Common myeloid progenitor, CD34-positive (primary cell): Measurements from ENCODE around the gene TRPC3.

Experiments used
- CTCF ChIA-PET: fragments of 350-600 bp; sonication (Branson Sonifier 250); formaldehyde crosslinking; loops from one replicate; lab custom pipeline; 2021; ENCODE audit warnings: antibody characterized with exemption; lab: Charles Lee
- POLR2A ChIA-PET: fragments of 350-600 bp; sonication (Branson Sonifier 250); formaldehyde crosslinking; loops from one replicate; lab custom pipeline; 2021; ENCODE audit warnings: antibody characterized with exemption; lab: Charles Lee
- DNase-seq, 3 donors: peaks; one replicate each; pipeline versions ENCODE4 v3.0.0 to v3.0.0-alpha.2; 2013
- H3K27ac ChIP-seq, 2 experiments: 1 replicate in 1 of 2; 2 replicates in 1 of 2; pipeline ENCODE4 v1.7.0; 2013; ENCODE audit warnings: inconsistent platforms in 2 of 2, low read length in 2 of 2, mild to moderate bottlenecking in 2 of 2, low read depth in 1 of 2, moderate library complexity in 1 of 2; ENCODE audit not compliant: severe bottlenecking in 2 of 2, insufficient read depth in 1 of 2, poor library complexity in 1 of 2
- H3K27me3 ChIP-seq, 5 experiments: replicated peaks in 2 of 5; 1 replicate in 3 of 5; 2 replicates in 2 of 5; pipeline versions ENCODE4 v1.6.1 to v1.7.0; 2013; ENCODE audit warnings: low read length in 4 of 5, mild to moderate bottlenecking in 2 of 5, moderate library complexity in 2 of 5, inconsistent platforms in 1 of 5; ENCODE audit not compliant: insufficient read depth in 5 of 5, control insufficient read depth in 4 of 5
- H3K36me3 ChIP-seq, 4 experiments: 1 replicate in 2 of 4; 2 replicates in 2 of 4; pipeline versions ENCODE4 v1.6.1 to v1.7.0; 2013; ENCODE audit warnings: low read length in 3 of 4, control low read depth in 1 of 4, mild to moderate bottlenecking in 1 of 4; ENCODE audit not compliant: control insufficient read depth in 4 of 4, insufficient read depth in 4 of 4
- H3K4me1 ChIP-seq, 4 experiments: 1 replicate in 3 of 4; 2 replicates in 1 of 4; pipeline versions ENCODE4 v1.6.1 to v1.7.1; 2013; ENCODE audit warnings: low read length in 3 of 4, mild to moderate bottlenecking in 3 of 4, control low read depth in 1 of 4, inconsistent platforms in 1 of 4, moderate library complexity in 1 of 4; ENCODE audit not compliant: control insufficient read depth in 4 of 4, insufficient read depth in 4 of 4; ENCODE audit errors: control extremely low read depth in 1 of 4
- H3K4me3 ChIP-seq, 7 experiments: 1 replicate in 4 of 7; 2 replicates in 3 of 7; pipeline versions ENCODE4 v1.5.1 to v1.7.0; 2013; ENCODE audit warnings: mild to moderate bottlenecking in 7 of 7, low read length in 6 of 7, moderate library complexity in 6 of 7, inconsistent platforms in 2 of 7, low read depth in 2 of 7, control low read depth in 1 of 7; ENCODE audit not compliant: insufficient read depth in 4 of 7, control insufficient read depth in 1 of 7; ENCODE audit errors: extremely low read depth in 1 of 7
- H3K9me3 ChIP-seq, 5 experiments: 1 replicate in 4 of 5; 2 replicates in 1 of 5; pipeline versions ENCODE4 v1.6.1 to v1.7.1; 2013; ENCODE audit warnings: low read length in 4 of 5, mild to moderate bottlenecking in 2 of 5, inconsistent platforms in 1 of 5, low read depth in 1 of 5, moderate library complexity in 1 of 5; ENCODE audit not compliant: control insufficient read depth in 4 of 5, insufficient read depth in 2 of 5; ENCODE audit errors: control extremely low read depth in 1 of 5
- WGBS: methylation state at CpG from one replicate; pipeline ENCODE4 v1.1.5; 2013; ENCODE audit not compliant: insufficient coverage; 5-methylcytosine and 5-hydroxymethylcytosine counted together

The TRPC3 gene

DNA sequence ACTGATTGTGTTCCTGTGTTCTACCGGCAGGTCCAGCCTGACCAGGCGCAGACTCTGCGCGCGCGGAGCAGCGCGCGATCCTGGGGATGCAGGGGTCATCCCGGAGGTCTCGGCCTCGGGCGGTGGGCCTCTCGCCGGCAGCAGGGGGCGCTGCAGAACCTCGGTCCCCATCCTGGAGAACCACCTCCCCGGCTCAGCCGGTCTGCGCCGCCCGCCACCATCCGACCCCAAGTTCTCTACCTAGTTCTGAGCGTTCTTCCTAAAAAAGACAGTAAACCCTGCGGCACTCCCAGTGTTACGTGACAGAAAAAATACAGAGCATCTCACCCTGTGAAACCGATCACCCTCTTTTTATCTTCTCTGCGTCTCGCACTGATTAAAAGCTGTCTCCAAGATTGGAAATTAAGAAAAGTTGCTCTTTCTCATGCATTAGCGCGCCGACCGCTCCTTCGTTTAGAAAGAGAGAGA is 1.6 kb downstream of the TRPC3 start:
- 0% methylated on average over 20 of the region's 34 CpGs for WGBS
- no peaks in the 10 kb centered on the region for H3K9me3 ChIP-seq
- H3K4me3 ChIP-seq, result peak overlapping the region in 6 of 7 experiments; percentile 48 to 79 (median 61)
- H3K27me3 ChIP-seq, result peaks cover 27 to 95% (median 41%) of the 10 kb centered on the region in 5 experiments
- H3K36me3 ChIP-seq, result no peaks in the 10 kb centered on the region
- CTCF ChIA-PET, result interaction anchor here (0.9 to 2.1 kb wide), 5 partner anchors 9 to 628 kb away, joined by 3 to 8 read pairs (median 4); no protein-coding TSS in a partner anchor
- H3K4me1 ChIP-seq, result peaks cover 0 to 23% (median 17%) of the 10 kb centered on the region in 4 experiments
- DNase-seq, result peak; percentile 65 to 76 (median 76)
- POLR2A ChIA-PET, result no interaction called here
- H3K27ac ChIP-seq, result no peak overlapping the region

DNA sequence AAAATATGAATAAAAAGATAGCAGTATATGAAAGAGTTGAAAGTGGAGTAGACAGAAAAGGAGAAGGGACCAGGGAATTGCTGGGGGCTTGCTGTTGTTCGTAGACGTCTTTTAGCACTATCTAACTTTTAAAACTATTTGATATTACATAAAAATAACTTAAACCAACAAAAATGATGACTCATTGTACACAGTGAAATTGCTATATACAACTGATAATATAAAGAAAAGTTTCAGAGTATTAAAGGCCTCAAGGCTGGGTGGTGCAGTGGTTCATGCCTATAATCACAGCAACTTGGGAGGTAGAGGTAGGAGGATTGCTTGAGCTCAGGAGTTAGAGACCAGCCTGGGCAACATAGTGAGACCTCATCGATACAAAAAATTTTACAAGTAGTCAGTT is 5.2 kb downstream of the TRPC3 start:
- H3K9me3 ChIP-seq, result no peaks in the 10 kb centered on the region
- no peaks in the 10 kb centered on the region for H3K36me3 ChIP-seq
- H3K4me1 ChIP-seq, result peaks cover 0 to 18% (median 16%) of the 10 kb centered on the region in 4 experiments
- H3K27me3 ChIP-seq, result peaks cover 24 to 86% (median 33%) of the 10 kb centered on the region in 5 experiments
- ChIA-PET CTCF (no interaction called here), POLR2A (no interaction called here)
- H3K27ac ChIP-seq, result no peak overlapping the region
- no peak for DNase-seq
- WGBS, result no CpG with 5 or more reads among the region's 3 CpGs
- no peak overlapping the region for H3K4me3 ChIP-seq

DNA sequence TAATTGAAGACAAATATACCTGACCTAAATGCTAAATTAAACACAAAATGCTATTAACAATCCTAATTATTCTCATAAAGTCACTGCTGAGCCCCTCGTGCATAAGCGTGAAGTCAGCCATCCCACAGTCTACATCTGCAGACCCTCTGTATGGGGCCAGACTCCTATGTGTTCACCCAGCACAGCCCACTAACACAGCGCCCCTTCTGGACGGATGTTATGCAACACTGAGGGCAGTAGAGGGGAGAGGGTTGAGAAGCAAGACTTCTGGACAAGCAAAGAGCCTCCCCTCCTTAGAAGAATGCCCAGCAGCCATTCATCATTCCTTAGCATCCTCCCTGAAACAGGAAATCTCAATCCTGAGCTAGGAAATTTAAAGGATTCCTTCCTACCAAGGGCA is 7.9 kb downstream of the TRPC3 start:
- H3K27me3 ChIP-seq, result peaks cover 24 to 84% (median 29%) of the 10 kb centered on the region in 5 experiments
- 90% methylated on average over 2 of the region's 4 CpGs for WGBS
- H3K4me3 ChIP-seq, result no peak overlapping the region
- ChIA-PET POLR2A (no interaction called here), CTCF (interaction anchor here (0.8 to 1.4 kb wide), 2 partner anchors 9 to 43 kb away, joined by 3 read pairs; no protein-coding TSS in a partner anchor)
- H3K4me1 ChIP-seq, result no peaks in the 10 kb centered on the region
- no peak overlapping the region for H3K27ac ChIP-seq
- no peaks in the 10 kb centered on the region for H3K9me3 ChIP-seq
- peak in 1 of 3 donors; percentile 19 for DNase-seq
- H3K36me3 ChIP-seq, result no peaks in the 10 kb centered on the region

DNA sequence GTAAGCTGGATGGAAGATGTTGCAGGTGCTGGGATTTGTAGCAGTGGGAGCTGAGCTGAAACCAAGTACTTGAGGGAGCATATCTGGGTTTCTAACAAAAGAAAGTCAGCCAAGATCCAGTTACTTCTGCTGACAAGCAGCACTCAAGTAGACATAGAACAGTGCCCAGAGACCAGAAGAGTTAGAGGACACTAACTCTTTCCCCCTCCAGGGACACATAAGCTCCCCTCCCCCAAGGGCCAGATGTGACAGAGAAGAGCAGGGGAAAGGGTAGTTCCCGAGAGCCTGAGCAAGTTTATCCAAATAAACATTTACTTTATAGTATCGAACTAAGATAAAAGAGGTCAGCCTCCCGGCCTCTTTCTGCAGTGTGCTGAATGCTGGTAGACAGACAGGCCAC is 12.2 kb downstream of the TRPC3 start:
- Histone ChIP-seq H3K36me3 (no peaks in the 10 kb centered on the region), H3K4me1 (no peaks in the 10 kb centered on the region), H3K27me3 (peaks cover 14 to 78% (median 22%) of the 10 kb centered on the region in 5 experiments), H3K9me3 (no peaks in the 10 kb centered on the region), H3K27ac (no peak overlapping the region), H3K4me3 (no peak overlapping the region)
- 96% methylated on average over 2 of the region's 3 CpGs for WGBS
- DNase-seq, result no peak
- ChIA-PET CTCF (interaction anchor here (1.0 kb wide), 1 partner anchor 10 kb away, joined by 3 read pairs; no protein-coding TSS in a partner anchor), POLR2A (no interaction called here)

DNA sequence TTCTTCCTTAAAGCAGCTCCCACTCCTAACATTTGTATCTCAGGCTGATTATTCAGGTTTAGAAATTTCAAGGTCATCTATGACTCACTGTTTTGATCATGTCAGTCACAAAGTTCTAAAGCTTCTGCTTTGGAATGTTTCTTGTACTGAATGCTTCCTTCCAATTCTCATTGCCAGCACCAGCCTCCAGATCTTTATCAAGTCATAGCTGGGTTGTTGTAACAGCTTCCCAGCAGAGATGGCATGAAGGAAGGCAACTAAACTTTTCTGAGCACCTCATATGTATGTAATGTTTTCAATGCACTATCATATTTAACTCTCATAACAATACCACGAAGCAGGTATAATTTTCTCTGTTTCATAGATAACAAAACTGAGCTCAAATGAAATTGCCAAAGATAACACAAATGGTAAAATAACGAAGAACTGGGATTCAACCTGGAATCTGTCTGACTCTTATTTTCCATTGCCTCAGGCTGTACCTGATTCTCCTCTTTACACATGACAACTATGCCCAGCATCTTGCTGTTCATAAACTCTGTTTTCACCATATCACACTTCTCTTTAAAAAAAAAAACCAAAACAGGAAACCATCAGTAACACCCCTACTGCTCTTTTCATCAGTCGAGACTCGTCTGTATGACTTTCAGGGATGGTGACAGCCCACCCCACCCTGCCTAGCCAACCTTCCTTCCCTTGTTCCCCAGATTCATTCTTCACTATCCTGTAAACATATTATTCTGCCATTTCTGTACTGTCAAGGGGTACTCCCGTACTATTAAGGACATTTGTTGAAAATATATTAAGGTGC is 13.4 kb downstream of the TRPC3 start:
- POLR2A ChIA-PET, result no interaction called here
- CTCF ChIA-PET, result no interaction called here
- no peak for DNase-seq
- H3K4me1 ChIP-seq, result no peaks in the 10 kb centered on the region
- H3K4me3 ChIP-seq, result no peak overlapping the region
- H3K36me3 ChIP-seq, result no peaks in the 10 kb centered on the region
- H3K9me3 ChIP-seq, result no peaks in the 10 kb centered on the region
- H3K27ac ChIP-seq, result no peak overlapping the region
- peaks cover 14 to 81% (median 18%) of the 10 kb centered on the region in 5 experiments for H3K27me3 ChIP-seq
- WGBS, result 56% methylated on average over 4 of the region's 5 CpGs

DNA sequence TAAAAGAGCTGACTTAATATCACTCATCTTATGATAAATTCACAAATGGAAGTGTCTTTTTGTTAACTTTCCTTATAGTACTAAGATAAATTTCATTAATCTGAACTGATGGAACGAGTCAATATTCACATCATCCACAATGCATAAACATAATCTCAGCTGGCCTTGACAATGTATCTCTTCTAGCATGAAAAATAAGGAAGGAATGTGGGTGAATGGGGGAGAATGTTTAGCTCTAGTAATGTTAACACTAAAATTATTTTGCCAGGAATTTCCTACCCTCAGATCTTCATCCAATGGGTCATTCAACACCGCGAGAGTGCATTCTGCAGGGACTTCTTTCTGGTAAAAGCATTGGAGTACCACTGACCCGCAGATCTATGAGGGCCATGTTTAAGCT is 15.8 kb downstream of the TRPC3 start:
- 67% methylated on average over 3 of the region's 4 CpGs for WGBS
- ChIA-PET CTCF (interaction anchor here (0.9 to 1.3 kb wide), 2 partner anchors 11 to 66 kb away, joined by 3 read pairs; no protein-coding TSS in a partner anchor), POLR2A (no interaction called here)
- H3K9me3 ChIP-seq, result peaks cover 0 to 2% (median 0%) of the 10 kb centered on the region in 5 experiments
- H3K4me1 ChIP-seq, result peaks cover 0 to 4% (median 0%) of the 10 kb centered on the region in 4 experiments
- peaks cover 15 to 85% (median 23%) of the 10 kb centered on the region in 5 experiments for H3K27me3 ChIP-seq
- no peak for DNase-seq
- H3K27ac ChIP-seq, result no peak overlapping the region
- no peaks in the 10 kb centered on the region for H3K36me3 ChIP-seq
- no peak overlapping the region for H3K4me3 ChIP-seq

DNA sequence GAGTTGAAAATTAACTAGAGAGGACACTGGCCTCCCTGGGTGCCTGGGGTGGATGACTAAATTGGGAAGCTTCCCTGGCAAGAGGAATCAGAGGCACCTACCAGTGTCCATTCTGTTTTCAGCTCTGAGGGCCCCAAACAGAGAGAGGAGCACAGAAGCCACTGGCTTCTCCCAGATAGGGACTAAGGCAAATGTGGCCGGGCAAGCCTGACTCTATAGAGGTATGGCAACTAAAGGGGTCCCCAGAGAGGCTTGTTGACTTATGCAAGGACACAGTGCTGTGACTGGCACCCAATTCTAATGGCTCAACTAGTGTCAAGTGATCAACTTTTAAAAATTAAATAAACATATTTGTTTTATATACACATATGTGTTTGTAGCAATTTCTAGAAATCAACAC is 17.2 kb downstream of the TRPC3 start:
- 100% methylated on average over 1 of the region's 1 CpG for WGBS
- Histone ChIP-seq H3K27ac (no peak overlapping the region), H3K36me3 (no peaks in the 10 kb centered on the region), H3K4me3 (no peak overlapping the region), H3K4me1 (peaks cover 0 to 4% (median 0%) of the 10 kb centered on the region in 4 experiments), H3K27me3 (peaks cover 7 to 82% (median 16%) of the 10 kb centered on the region in 5 experiments), H3K9me3 (peaks cover 0 to 2% (median 0%) of the 10 kb centered on the region in 5 experiments)
- no peak for DNase-seq
- ChIA-PET CTCF (no interaction called here), POLR2A (no interaction called here)
